Measurements from ENCODE around the gene TCEA2.

The TCEA2 gene

GRCh38 chr20:64049878-64050260 lies 13.1 kb upstream of the TCEA2 start:
- no peak for DNase-seq

- no peak for DNase-seq
These were observed 12.6 kb upstream of the TCEA2 start for GRCh38 chr20:64050261-64051032.

- no peak for DNase-seq
These were observed 12.0 kb upstream of the TCEA2 start for GRCh38 chr20:64051033-64051452.

- no peak for DNase-seq
These were observed 11.3 kb upstream of the TCEA2 start for GRCh38 chr20:64051561-64052325.

- no peak for DNase-seq
These were observed 10.7 kb upstream of the TCEA2 start for GRCh38 chr20:64052326-64052722.

- no peak for DNase-seq
These were observed 9.8 kb upstream of the TCEA2 start for GRCh38 chr20:64052987-64053840.

GRCh38 chr20:64053841-64054661 lies 8.9 kb upstream of the TCEA2 start:
- DNase-seq = no peak

- no peak for DNase-seq
These were observed 7.6 kb upstream of the TCEA2 start for GRCh38 chr20:64055396-64055892.

GRCh38 chr20:64055893-64056638 lies 6.9 kb upstream of the TCEA2 start:
- DNase-seq = no peak

GRCh38 chr20:64056639-64056888 lies 6.4 kb upstream of the TCEA2 start:
- DNase-seq = no peak

- DNase-seq = no peak
These were observed 5.9 kb upstream of the TCEA2 start for GRCh38 chr20:64056889-64057627.

- peak; percentile 79 for DNase-seq
These were observed 5.1 kb upstream of the TCEA2 start for GRCh38 chr20:64057628-64058498.

- no peak for DNase-seq
These were observed 4.5 kb upstream of the TCEA2 start for GRCh38 chr20:64058536-64058935.

- no peak for DNase-seq
These were observed 762 bp upstream of the TCEA2 start for GRCh38 chr20:64062276-64062595.

GRCh38 chr20:64063389-64064144 lies 569 bp downstream of the TCEA2 start:
- DNase-seq = no peak

GRCh38 chr20:64064145-64064698 lies 1.2 kb downstream of the TCEA2 start:
- DNase-seq = no peak

- no peak for DNase-seq
These were observed 2.3 kb downstream of the TCEA2 start for GRCh38 chr20:64065062-64065973.

- peak; percentile 76 for DNase-seq
These were observed 3.0 kb downstream of the TCEA2 start for GRCh38 chr20:64065974-64066343.

All from CD4-positive, alpha-beta T cell treated with Interleukin-21 for 1 hour (primary cell).